Measurements from ENCODE around the gene SLC38A10. TPM values are rescaled to one million over a fixed set of nuclear protein-coding genes. Genes with fewer than 3 reads are reported as not detected.

SLC38A10 gene
- total and polyA plus RNA-seq, 2 of the 13 experiments (the other 11 are each of a cell fraction or from before 2014, with no cell fraction given): 23.4 to 55.8 TPM

DNA sequence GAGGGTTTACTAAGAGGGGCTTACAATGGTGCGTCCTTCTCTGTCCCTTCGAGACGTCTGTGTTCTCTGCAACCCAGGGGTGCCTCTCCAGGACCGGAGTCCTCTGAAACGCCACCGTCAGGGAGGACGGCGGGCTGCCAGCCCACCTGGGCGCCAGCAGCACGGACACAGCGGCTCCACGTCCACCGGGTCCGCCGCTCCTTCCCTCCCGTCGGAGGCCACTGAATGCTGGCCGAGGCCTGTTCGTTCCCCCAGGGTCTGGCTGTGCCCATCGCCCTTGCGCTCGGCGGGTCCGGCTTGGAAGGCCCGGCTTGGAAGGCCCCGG is 56.7 kb downstream of the SLC38A10 start (continued):
- TF ChIP-seq EED (CRISPR knock-in tag; IDR thresholded peaks at IDR 0.05) (no peak; the same call in 1 of the 2 replicates), DR1 (CRISPR knock-in tag; IDR thresholded peaks at IDR 0.05) (no peak), CEBPG (CRISPR knock-in tag; IDR thresholded peaks at IDR 0.05) (no peak), ZNF282 (IDR thresholded peaks at IDR 0.05; ENCODE audit: partially characterized antibody) (no peak), ZBTB20 (CRISPR knock-in tag; IDR thresholded peaks at IDR 0.05; ENCODE audit: borderline replicate concordance, low read depth) (0 out of 2 replicates have a peak, but pooled peaks have one; percentile 3), SP140L (CRISPR knock-in tag; IDR thresholded peaks at IDR 0.05; ENCODE audit: borderline replicate concordance) (no peak), PLRG1 (conservative IDR thresholded peaks at IDR 0.05) (no peak)
- TF ChIP-seq, protein P1, sequence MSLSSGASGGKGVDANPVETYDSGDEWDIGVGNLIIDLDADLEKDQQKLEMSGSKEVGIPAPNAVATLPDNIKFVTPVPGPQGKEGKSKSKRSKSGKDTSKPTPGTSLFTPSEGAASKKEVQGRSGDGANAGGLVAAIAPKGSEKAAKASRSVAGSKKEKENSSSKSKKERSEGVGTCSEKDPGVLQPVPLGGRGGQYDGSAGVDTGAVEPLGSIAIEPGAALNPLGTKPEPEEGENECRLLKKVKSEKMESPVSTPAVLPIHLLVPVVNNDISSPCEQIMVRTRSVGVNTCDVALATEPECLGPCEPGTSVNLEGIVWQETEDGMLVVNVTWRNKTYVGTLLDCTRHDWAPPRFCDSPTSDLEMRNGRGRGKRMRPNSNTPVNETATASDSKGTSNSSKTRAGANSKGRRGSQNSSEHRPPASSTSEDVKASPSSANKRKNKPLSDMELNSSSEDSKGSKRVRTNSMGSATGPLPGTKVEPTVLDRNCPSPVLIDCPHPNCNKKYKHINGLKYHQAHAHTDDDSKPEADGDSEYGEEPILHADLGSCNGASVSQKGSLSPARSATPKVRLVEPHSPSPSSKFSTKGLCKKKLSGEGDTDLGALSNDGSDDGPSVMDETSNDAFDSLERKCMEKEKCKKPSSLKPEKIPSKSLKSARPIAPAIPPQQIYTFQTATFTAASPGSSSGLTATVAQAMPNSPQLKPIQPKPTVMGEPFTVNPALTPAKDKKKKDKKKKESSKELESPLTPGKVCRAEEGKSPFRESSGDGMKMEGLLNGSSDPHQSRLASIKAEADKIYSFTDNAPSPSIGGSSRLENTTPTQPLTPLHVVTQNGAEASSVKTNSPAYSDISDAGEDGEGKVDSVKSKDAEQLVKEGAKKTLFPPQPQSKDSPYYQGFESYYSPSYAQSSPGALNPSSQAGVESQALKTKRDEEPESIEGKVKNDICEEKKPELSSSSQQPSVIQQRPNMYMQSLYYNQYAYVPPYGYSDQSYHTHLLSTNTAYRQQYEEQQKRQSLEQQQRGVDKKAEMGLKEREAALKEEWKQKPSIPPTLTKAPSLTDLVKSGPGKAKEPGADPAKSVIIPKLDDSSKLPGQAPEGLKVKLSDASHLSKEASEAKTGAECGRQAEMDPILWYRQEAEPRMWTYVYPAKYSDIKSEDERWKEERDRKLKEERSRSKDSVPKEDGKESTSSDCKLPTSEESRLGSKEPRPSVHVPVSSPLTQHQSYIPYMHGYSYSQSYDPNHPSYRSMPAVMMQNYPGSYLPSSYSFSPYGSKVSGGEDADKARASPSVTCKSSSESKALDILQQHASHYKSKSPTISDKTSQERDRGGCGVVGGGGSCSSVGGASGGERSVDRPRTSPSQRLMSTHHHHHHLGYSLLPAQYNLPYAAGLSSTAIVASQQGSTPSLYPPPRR (CRISPR knock-in tag; IDR thresholded peaks at IDR 0.05; ENCODE audit: borderline replicate concordance): no peak; the same call in 1 of the 2 replicates
- TF ChIP-seq, protein P2, sequence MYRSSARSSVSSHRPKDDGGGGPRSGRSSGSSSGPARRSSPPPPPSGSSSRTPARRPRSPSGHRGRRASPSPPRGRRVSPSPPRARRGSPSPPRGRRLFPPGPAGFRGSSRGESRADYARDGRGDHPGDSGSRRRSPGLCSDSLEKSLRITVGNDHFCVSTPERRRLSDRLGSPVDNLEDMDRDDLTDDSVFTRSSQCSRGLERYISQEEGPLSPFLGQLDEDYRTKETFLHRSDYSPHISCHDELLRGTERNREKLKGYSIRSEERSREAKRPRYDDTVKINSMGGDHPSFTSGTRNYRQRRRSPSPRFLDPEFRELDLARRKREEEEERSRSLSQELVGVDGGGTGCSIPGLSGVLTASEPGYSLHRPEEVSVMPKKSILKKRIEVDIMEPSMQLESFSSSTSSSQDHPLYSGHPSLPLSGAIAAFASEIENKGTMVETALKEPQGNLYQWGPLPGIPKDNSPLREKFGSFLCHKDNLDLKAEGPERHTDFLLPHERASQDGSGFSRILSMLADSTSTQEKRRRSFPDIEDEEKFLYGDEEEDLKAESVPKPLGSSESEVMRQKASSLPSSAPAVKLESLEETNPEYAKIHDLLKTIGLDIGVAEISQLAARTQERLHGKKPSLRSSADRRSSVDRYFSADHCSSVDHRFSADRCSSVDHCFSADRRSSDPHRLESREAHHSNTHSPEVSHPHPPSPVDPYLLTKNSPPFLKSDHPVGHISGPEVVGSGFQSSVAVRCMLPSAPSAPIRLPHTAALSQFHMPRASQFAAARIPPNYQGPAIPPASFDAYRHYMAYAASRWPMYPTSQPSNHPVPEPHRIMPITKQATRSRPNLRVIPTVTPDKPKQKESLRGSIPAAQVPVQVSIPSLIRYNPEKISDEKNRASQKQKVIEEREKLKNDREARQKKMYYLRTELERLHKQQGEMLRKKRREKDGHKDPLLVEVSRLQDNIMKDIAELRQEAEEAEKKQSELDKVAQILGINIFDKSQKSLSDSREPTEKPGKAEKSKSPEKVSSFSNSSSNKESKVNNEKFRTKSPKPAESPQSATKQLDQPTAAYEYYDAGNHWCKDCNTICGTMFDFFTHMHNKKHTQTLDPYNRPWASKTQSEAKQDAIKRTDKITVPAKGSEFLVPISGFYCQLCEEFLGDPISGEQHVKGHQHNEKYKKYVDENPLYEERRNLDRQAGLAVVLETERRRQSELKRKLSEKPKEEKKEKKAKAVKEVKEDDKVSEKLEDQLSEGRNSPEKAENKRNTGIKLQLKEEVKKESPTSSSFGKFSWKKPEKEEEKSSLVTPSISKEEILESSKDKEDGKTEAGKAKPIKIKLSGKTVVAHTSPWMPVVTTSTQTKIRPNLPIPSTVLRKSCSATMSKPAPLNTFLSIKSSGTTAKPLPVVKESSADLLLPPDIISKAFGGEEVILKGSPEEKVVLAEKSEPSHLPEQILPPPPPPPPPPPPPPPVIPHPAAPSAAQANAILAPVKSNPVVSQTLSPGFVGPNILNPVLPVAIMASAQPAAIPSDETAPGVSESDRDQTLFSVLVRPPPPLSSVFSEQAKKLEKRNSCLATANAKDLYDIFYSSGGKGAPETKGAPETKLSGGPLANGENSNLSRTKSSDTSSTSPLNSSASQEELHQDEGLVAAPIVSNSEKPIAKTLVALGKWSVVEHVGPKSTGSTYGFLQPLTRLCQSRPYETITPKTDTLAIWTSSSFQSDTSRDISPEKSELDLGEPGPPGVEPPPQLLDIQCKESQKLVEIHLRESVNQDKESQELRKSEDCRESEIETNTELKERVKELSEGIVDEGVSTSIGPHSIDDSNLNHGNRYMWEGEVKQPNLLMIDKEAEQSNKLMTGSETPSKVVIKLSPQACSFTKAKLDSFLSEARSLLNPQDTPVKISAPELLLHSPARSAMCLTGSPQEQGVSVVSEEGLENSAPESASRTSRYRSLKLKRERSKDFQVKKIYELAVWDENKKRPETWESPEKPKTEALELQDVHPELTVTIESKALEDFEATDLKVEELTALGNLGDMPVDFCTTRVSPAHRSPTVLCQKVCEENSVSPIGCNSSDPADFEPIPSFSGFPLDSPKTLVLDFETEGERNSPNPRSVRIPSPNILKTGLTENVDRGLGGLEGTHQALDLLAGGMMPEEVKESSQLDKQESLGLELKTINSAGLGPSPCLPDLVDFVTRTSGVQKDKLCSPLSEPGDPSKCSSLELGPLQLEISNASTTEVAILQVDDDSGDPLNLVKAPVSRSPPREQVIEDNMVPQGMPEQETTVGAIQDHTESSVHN (CRISPR knock-in tag; IDR thresholded peaks at IDR 0.05): no peak
- TF ChIP-seq, protein P3, sequence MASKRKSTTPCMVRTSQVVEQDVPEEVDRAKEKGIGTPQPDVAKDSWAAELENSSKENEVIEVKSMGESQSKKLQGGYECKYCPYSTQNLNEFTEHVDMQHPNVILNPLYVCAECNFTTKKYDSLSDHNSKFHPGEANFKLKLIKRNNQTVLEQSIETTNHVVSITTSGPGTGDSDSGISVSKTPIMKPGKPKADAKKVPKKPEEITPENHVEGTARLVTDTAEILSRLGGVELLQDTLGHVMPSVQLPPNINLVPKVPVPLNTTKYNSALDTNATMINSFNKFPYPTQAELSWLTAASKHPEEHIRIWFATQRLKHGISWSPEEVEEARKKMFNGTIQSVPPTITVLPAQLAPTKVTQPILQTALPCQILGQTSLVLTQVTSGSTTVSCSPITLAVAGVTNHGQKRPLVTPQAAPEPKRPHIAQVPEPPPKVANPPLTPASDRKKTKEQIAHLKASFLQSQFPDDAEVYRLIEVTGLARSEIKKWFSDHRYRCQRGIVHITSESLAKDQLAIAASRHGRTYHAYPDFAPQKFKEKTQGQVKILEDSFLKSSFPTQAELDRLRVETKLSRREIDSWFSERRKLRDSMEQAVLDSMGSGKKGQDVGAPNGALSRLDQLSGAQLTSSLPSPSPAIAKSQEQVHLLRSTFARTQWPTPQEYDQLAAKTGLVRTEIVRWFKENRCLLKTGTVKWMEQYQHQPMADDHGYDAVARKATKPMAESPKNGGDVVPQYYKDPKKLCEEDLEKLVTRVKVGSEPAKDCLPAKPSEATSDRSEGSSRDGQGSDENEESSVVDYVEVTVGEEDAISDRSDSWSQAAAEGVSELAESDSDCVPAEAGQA (IDR thresholded peaks at IDR 0.05; ENCODE audit: low read depth): no peak
- TF ChIP-seq, protein P3 (CRISPR knock-in tag; IDR thresholded peaks at IDR 0.05; ENCODE audit: borderline replicate concordance): 0 out of 2 replicates have a peak, but pooled peaks have one; percentile 58

Data from HepG2 (cell line).